HEK293 (cell line): ENCODE results near the gene TSHZ2.

Experiments
- CTCF ChIP-seq: fragments of 450-650 bp; formaldehyde crosslinking; IDR thresholded peaks from 2 replicates; pipeline ENCODE4 v1.5.1; 2016; ENCODE audit warnings: missing biosample characterization, missing genetic modification characterization
- TRIM28 ChIP-seq: IDR thresholded peaks from 2 replicates; pipeline ENCODE4 v1.6.1; 2011; ENCODE audit warnings: low read length, control low read depth, borderline replicate concordance
- ZNF777 ChIP-seq: fragments of 450-650 bp; formaldehyde crosslinking; IDR thresholded peaks from 2 replicates; pipeline ENCODE4 v1.5.1; 2017; ENCODE audit warnings: missing biosample characterization, missing genetic modification characterization, borderline replicate concordance

GRCh38 chr20:53406580-53406979 lies 434.4 kb downstream of the TSHZ2 start:
- TF ChIP-seq CTCF (tag by site-specific recombination): no peak
- TF ChIP-seq ZNF777 (tag by site-specific recombination): no peak
- TF ChIP-seq TRIM28: no peak
